ENCODE data around the gene TBCK. TPM values are rescaled to one million over a fixed set of nuclear protein-coding genes. Genes with fewer than 3 reads are reported as not detected.

The TBCK gene
- polyA plus RNA-seq, 3 donors: 54.4 to 70.3 (median 63.6) TPM

- DNase-seq: no peak
Observed at GRCh38 chr4:106294062-106294461, 21.9 kb downstream of the TBCK start.

GRCh38 chr4:106291678-106292077, 24.3 kb downstream of the TBCK start:
- no peak for DNase-seq

- no peak for DNase-seq
Observed at GRCh38 chr4:106289737-106290136, 26.3 kb downstream of the TBCK start.

- peak; percentile 43 for DNase-seq
Observed at GRCh38 chr4:106287353-106287969, 28.5 kb downstream of the TBCK start.

GRCh38 chr4:106286611-106287010, 29.4 kb downstream of the TBCK start:
- DNase-seq: no peak

GRCh38 chr4:106284227-106284626, 31.8 kb downstream of the TBCK start:
- no peak for DNase-seq

GRCh38 chr4:106277140-106277675, 38.8 kb downstream of the TBCK start:
- no peak for DNase-seq

GRCh38 chr4:106273831-106274230, 42.2 kb downstream of the TBCK start:
- DNase-seq: no peak

- DNase-seq: no peak
Observed at GRCh38 chr4:106270736-106271135, 45.3 kb downstream of the TBCK start.

- DNase-seq: no peak
Observed at GRCh38 chr4:106269711-106270110, 46.3 kb downstream of the TBCK start.

GRCh38 chr4:106268786-106269185, 47.2 kb downstream of the TBCK start:
- no peak for DNase-seq

GRCh38 chr4:106266201-106266600, 49.8 kb downstream of the TBCK start:
- peak; percentile 17 for DNase-seq

- DNase-seq: no peak
Observed at GRCh38 chr4:106264331-106264728, 51.7 kb downstream of the TBCK start.

GRCh38 chr4:106263594-106264330, 52.2 kb downstream of the TBCK start:
- DNase-seq: no peak

- DNase-seq: no peak
Observed at GRCh38 chr4:106261980-106262379, 54.0 kb downstream of the TBCK start.

GRCh38 chr4:106258145-106259045, 57.6 kb downstream of the TBCK start:
- no peak for DNase-seq

GRCh38 chr4:106256190-106256589, 59.8 kb downstream of the TBCK start:
- no peak for DNase-seq

GRCh38 chr4:106255195-106255594, 60.8 kb downstream of the TBCK start:
- no peak for DNase-seq

- no peak for DNase-seq
Observed at GRCh38 chr4:106253364-106254129, 62.5 kb downstream of the TBCK start.

- DNase-seq: no peak
Observed at GRCh38 chr4:106247600-106247999, 68.4 kb downstream of the TBCK start.

- DNase-seq: no peak
Observed at GRCh38 chr4:106246441-106246840, 69.6 kb downstream of the TBCK start.

- DNase-seq: no peak
Observed at GRCh38 chr4:106245176-106245575, 70.8 kb downstream of the TBCK start.

Measured in renal pelvis (tissue), 4 donors.